IMR-90 (cell line): ENCODE data around the gene DGLUCY. TPM values are rescaled to one million over a fixed set of nuclear protein-coding genes. Genes with fewer than 3 reads are reported as not detected.

Source experiments
- ATAC-seq: fragments of 200-7000 bp; cut with Tn5 transposase; 2 replicates; pipeline ENCODE4 v1.9.1; 2020; ENCODE audit warnings: low read depth, mild to moderate bottlenecking, moderate library complexity
- BruUV-seq: library from RNA; stranded (reverse); fragments of 400-500 nt; replicated peaks from 2 replicates; lab custom pipeline; 2021; lab: Mats Ljungman, UMichigan
- CTCF ChIA-PET: fragments of 300-600 bp; formaldehyde crosslinking; extraction: SDS; loops from one replicate; lab custom pipeline; 2021; ENCODE audit warnings: antibody characterized with exemption; lab: Yijun Ruan, JAX
- POLR2A ChIA-PET: fragments of 300-600 bp; sonication (Branson Sonifier 250); formaldehyde crosslinking; loops from one replicate; lab custom pipeline; 2022; ENCODE audit warnings: antibody characterized with exemption; ENCODE audit not compliant: unreplicated experiment; lab: Charles Lee
- DNase-seq: peaks from one replicate; pipeline ENCODE4 v3.0.0; 2013
- H2AFZ ChIP-seq: replicated peaks from 2 replicates; pipeline ENCODE3; 2013; ENCODE audit warnings: low read length, mild to moderate bottlenecking; ENCODE audit not compliant: poor library complexity
- H2AK5ac ChIP-seq: 2 replicates; pipeline ENCODE4 v1.6.1; 2013; ENCODE audit warnings: low read depth, low read length, inconsistent platforms
- H2AK9ac ChIP-seq: replicated peaks from 2 replicates; pipeline ENCODE3; 2013; ENCODE audit warnings: mild to moderate bottlenecking, low read depth, low read length, moderate library complexity; ENCODE audit not compliant: poor library complexity
- H2BK120ac ChIP-seq: 2 replicates; pipeline ENCODE4 v1.6.1; 2013; ENCODE audit warnings: low read depth, low read length, inconsistent platforms
- H2BK15ac ChIP-seq: 3 replicates; pipeline ENCODE4 v1.6.1; 2013; ENCODE audit warnings: low read depth, low read length, inconsistent platforms
- H2BK20ac ChIP-seq: 2 replicates; pipeline ENCODE4 v1.6.1; 2013; ENCODE audit warnings: low read depth, mild to moderate bottlenecking, inconsistent platforms, low read length, moderate library complexity
- H2BK5ac ChIP-seq: 2 replicates; pipeline ENCODE4 v1.6.1; 2013; ENCODE audit warnings: mild to moderate bottlenecking, low read depth, low read length, inconsistent platforms; ENCODE audit not compliant: poor library complexity, severe bottlenecking
- H3K14ac ChIP-seq: replicated peaks from 2 replicates; pipeline ENCODE4 v1.6.1; 2013; ENCODE audit warnings: low read depth, low read length, inconsistent platforms
- H3K18ac ChIP-seq: 2 replicates; pipeline ENCODE4 v1.6.1; 2013; ENCODE audit warnings: low read depth, low read length, control low read depth
- H3K23ac ChIP-seq: 2 replicates; pipeline ENCODE4 v1.6.1; 2013; ENCODE audit warnings: low read depth, low read length, inconsistent platforms
- H3K27ac ChIP-seq: 2 replicates; pipeline ENCODE4 v1.5.1; 2013; ENCODE audit warnings: mild to moderate bottlenecking, control low read depth, low read length; ENCODE audit not compliant: insufficient read depth
- H3K27me3 ChIP-seq: 2 replicates; pipeline ENCODE4 v1.6.1; 2013; ENCODE audit warnings: low read length; ENCODE audit not compliant: control insufficient read depth, insufficient read depth
- H3K36me3 ChIP-seq: 2 replicates; pipeline ENCODE4 v1.6.1; 2013; ENCODE audit warnings: low read length, mixed read lengths; ENCODE audit not compliant: control insufficient read depth, insufficient read depth
- H3K4ac ChIP-seq: 2 replicates; pipeline ENCODE4 v1.6.1; 2013; ENCODE audit warnings: low read depth, low read length, inconsistent platforms
- H3K4me1 ChIP-seq: 2 replicates; pipeline ENCODE4 v1.6.1; 2013; ENCODE audit warnings: low read length, mixed read lengths; ENCODE audit not compliant: control insufficient read depth, insufficient read depth
- H3K4me2 ChIP-seq: 2 replicates; pipeline ENCODE4 v1.6.1; 2013; ENCODE audit warnings: low read depth, mild to moderate bottlenecking, control low read depth, low read length, moderate library complexity
- H3K4me3 ChIP-seq: 2 replicates; pipeline ENCODE4 v1.5.1; 2013; ENCODE audit warnings: low read depth, mild to moderate bottlenecking, control low read depth, low read length, moderate library complexity; ENCODE audit not compliant: insufficient read depth
- H3K56ac ChIP-seq: 2 replicates; pipeline ENCODE4 v1.6.1; 2013; ENCODE audit warnings: low read length, inconsistent platforms; ENCODE audit not compliant: insufficient read depth; ENCODE audit errors: extremely low read depth
- H3K79me1 ChIP-seq, 2 experiments: 2 replicates each; pipeline ENCODE4 v1.6.1; 2013; ENCODE audit warnings: low read length in 2 of 2, inconsistent platforms in 1 of 2, low read depth in 1 of 2
- H3K9ac ChIP-seq: 2 replicates; pipeline ENCODE4 v1.6.1; 2013; ENCODE audit warnings: low read depth, low read length, control low read depth
- H3K9me1 ChIP-seq: 2 replicates; pipeline ENCODE4 v1.6.1; 2013; ENCODE audit warnings: low read length, inconsistent platforms; ENCODE audit not compliant: insufficient read depth
- H3K9me3 ChIP-seq: 2 replicates; pipeline ENCODE4 v1.6.1; 2013; ENCODE audit warnings: low read length; ENCODE audit not compliant: control insufficient read depth, insufficient read depth
- H4K20me1 ChIP-seq: 2 replicates; pipeline ENCODE4 v1.6.1; 2013; ENCODE audit warnings: low read length, inconsistent platforms; ENCODE audit not compliant: insufficient read depth
- H4K5ac ChIP-seq: 2 replicates; pipeline ENCODE4 v1.6.1; 2013; ENCODE audit warnings: mild to moderate bottlenecking, low read depth, low read length, control low read depth
- H4K8ac ChIP-seq, 2 experiments: 2 replicates each; pipeline ENCODE4 v1.6.1; 2013; ENCODE audit warnings: low read depth in 2 of 2, low read length in 2 of 2, control low read depth in 1 of 2, inconsistent platforms in 1 of 2
- H4K91ac ChIP-seq: 2 replicates; pipeline ENCODE4 v1.6.1; 2013; ENCODE audit warnings: low read depth, low read length, inconsistent platforms; ENCODE audit not compliant: insufficient read depth
- BHLHE40 ChIP-seq: fragments of 150-350 bp; IDR thresholded peaks from 2 replicates; pipeline ENCODE4 v1.6.1; 2016; ENCODE audit warnings: mild to moderate bottlenecking, low read depth, low read length
- CHD1 ChIP-seq: IDR thresholded peaks from 2 replicates; pipeline ENCODE4 v1.6.1; 2012; ENCODE audit warnings: low read depth, low read length, improper control_type of control experiment
- FOS ChIP-seq: fragments of 150-350 bp; IDR thresholded peaks from 2 replicates; pipeline ENCODE4 v1.6.1; 2016; ENCODE audit warnings: low read depth, low read length
- MAFK ChIP-seq: IDR thresholded peaks from 2 replicates; pipeline ENCODE4 v1.6.1; 2012; ENCODE audit warnings: low read depth, low read length, improper control_type of control experiment
- MAZ ChIP-seq: IDR thresholded peaks from 2 replicates; pipeline ENCODE4 v1.6.1; 2012; ENCODE audit warnings: low read depth, mild to moderate bottlenecking, low read length, improper control_type of control experiment, moderate library complexity, borderline replicate concordance
- MXI1 ChIP-seq: IDR thresholded peaks from 2 replicates; pipeline ENCODE4 v1.6.1; 2012; ENCODE audit warnings: low read depth, mild to moderate bottlenecking, low read length, moderate library complexity, borderline replicate concordance
- NFE2L2 ChIP-seq: fragments of 150-350 bp; IDR thresholded peaks from 2 replicates; pipeline ENCODE4 v1.6.1; 2016; ENCODE audit warnings: low read depth, mild to moderate bottlenecking, low read length
- POLR2A ChIP-seq: IDR thresholded peaks from 2 replicates; pipeline ENCODE4 v1.6.1; 2012; ENCODE audit warnings: mild to moderate bottlenecking, low read depth, low read length
- RAD21 ChIP-seq: IDR thresholded peaks from 2 replicates; pipeline ENCODE4 v1.6.1; 2012; ENCODE audit warnings: low read length, improper control_type of control experiment
- RCOR1 ChIP-seq: IDR thresholded peaks from 2 replicates; pipeline ENCODE4 v1.6.1; 2012; ENCODE audit warnings: mild to moderate bottlenecking, low read length, improper control_type of control experiment; ENCODE audit not compliant: insufficient replicate concordance
- RFX5 ChIP-seq: IDR thresholded peaks from 2 replicates; pipeline ENCODE4 v1.8.0; 2012; ENCODE audit warnings: low read depth, mild to moderate bottlenecking, low read length, moderate library complexity
- SMC3 ChIP-seq: fragments of 150-350 bp; IDR thresholded peaks from 2 replicates; pipeline ENCODE4 v1.6.1; 2016; ENCODE audit warnings: low read depth, mild to moderate bottlenecking, antibody characterized with exemption, low read length, moderate library complexity
- USF2 ChIP-seq: fragments of 150-350 bp; IDR thresholded peaks from 2 replicates; pipeline ENCODE4 v1.6.1; 2017; ENCODE audit warnings: mild to moderate bottlenecking, antibody characterized with exemption, low read length, low read depth
- dilution Hi-C: fragments of 300-500 bp; cut with HindIII; formaldehyde crosslinking; loops from one replicate; pipeline ENCODE4 v1.14.3; 2018; ENCODE audit warnings: low sequenced_read_pairs; ENCODE audit not compliant: unreplicated experiment
- in situ Hi-C: fragments of 300-500 bp; cut with MboI; formaldehyde crosslinking; loops from 3 replicates; pipeline ENCODE4 v1.14.3; 2019; ENCODE audit warnings: low sequenced_read_pairs, inconsistent platforms, mixed read lengths
- intact Hi-C: fragments of 100-400 bp; cut with micrococcal nuclease; formaldehyde crosslinking; loops from 2 replicates; pipeline ENCODE4 v1.10.0; 2022
- polyA plus RNA-seq, 3 experiments: library from polyadenylated mRNA; depleted of rRNA; stranded (reverse); fragments of >200 nt; gene quantifications; 2 replicates each; pipeline ENCODE4 v1.2.3, GENCODE V29; 2012; ENCODE audit warnings: low replicate concordance in 1 of 3
- total RNA-seq: library from RNA; depleted of rRNA; stranded (reverse); fragments of >200 nt; gene quantifications from 2 replicates; pipeline ENCODE4 v1.2.3, GENCODE V29; 2012

The DGLUCY gene
- total and polyA plus RNA-seq, 2 of the 4 experiments (the other 2 are of a cell fraction) = 8.5 to 13.3 TPM

GRCh38 chr14:91139776-91140175, 25.9 kb downstream of the DGLUCY start:
- dilution Hi-C loops = no loop called here
- ChIA-PET CTCF (no interaction called here), POLR2A (no interaction called here)
- no peak overlapping the region for H2AK5ac ChIP-seq
- peaks cover 2% of the 10 kb centered on the region; the same call in 1 of the 2 replicates for H3K36me3 ChIP-seq
- H3K4me1 ChIP-seq = peaks cover 4% of the 10 kb centered on the region
- no peak overlapping the region for H2BK5ac ChIP-seq
- H3K9me3 ChIP-seq = no peaks in the 10 kb centered on the region
- no peak overlapping the region for H3K4ac ChIP-seq
- no peak overlapping the region for H4K8ac ChIP-seq
- no peak overlapping the region for H2AFZ ChIP-seq
- no peak overlapping the region for H2AK9ac ChIP-seq
- no peak overlapping the region for H3K23ac ChIP-seq
- no peak overlapping the region for H2BK15ac ChIP-seq
- no peak overlapping the region for H3K9ac ChIP-seq
- no peak overlapping the region for H2BK120ac ChIP-seq
- H4K20me1 ChIP-seq = no peaks in the 10 kb centered on the region
- intact Hi-C loops = loop anchor here (1.0 kb wide), 1 partner anchor 236 kb away; no protein-coding TSS in a partner anchor
- H3K18ac ChIP-seq = no peak overlapping the region; the same call in 1 of the 2 replicates
- no TSS peak for BruUV-seq
- H3K27me3 ChIP-seq = no peaks in the 10 kb centered on the region
- no peak overlapping the region; the same call in 1 of the 2 replicates for H2BK20ac ChIP-seq
- DNase-seq (no peak), ATAC-seq (no peak)
- no peaks in the 10 kb centered on the region for H3K79me1 ChIP-seq
- H3K14ac ChIP-seq = no peak overlapping the region
- H3K9me1 ChIP-seq = peaks cover 3% of the 10 kb centered on the region; the same call in 1 of the 2 replicates
- no peak overlapping the region; the same call in 1 of the 2 replicates for H4K5ac ChIP-seq
- H3K56ac ChIP-seq = no peak overlapping the region
- H3K4me3 ChIP-seq = no peak overlapping the region
- no peak overlapping the region for H3K4me2 ChIP-seq
- TF ChIP-seq RFX5 (no peak), MAFK (no peak), SMC3 (no peak), MAZ (no peak), POLR2A (no peak), NFE2L2 (no peak), RCOR1 (no peak), FOS (no peak), RAD21 (no peak), USF2 (no peak), MXI1 (no peak), BHLHE40 (no peak), CHD1 (no peak)
- H3K27ac ChIP-seq = no peak overlapping the region
- H4K91ac ChIP-seq = no peak overlapping the region
- in situ Hi-C loops = no loop called here
